OCI-LY3 (cell line): ENCODE data around the gene KLHL6.

ENCODE experiments used
- EZH2phosphoT487 ChIP-seq: fragments of 200-600 bp; shearing (Covaris generic); IDR thresholded peaks from 2 replicates; pipeline ENCODE4 v1.6.1; 2018; ENCODE audit warnings: antibody characterized with exemption, mixed run types, low read depth
- TF ChIP-seq, protein P1 (sequence below): fragments of 200-600, 300-600 bp; sonication (generic); IDR thresholded peaks from 2 replicates; pipeline ENCODE4 v1.5.1; 2014; ENCODE audit warnings: antibody characterized with exemption, low read length, low read depth

DNA sequence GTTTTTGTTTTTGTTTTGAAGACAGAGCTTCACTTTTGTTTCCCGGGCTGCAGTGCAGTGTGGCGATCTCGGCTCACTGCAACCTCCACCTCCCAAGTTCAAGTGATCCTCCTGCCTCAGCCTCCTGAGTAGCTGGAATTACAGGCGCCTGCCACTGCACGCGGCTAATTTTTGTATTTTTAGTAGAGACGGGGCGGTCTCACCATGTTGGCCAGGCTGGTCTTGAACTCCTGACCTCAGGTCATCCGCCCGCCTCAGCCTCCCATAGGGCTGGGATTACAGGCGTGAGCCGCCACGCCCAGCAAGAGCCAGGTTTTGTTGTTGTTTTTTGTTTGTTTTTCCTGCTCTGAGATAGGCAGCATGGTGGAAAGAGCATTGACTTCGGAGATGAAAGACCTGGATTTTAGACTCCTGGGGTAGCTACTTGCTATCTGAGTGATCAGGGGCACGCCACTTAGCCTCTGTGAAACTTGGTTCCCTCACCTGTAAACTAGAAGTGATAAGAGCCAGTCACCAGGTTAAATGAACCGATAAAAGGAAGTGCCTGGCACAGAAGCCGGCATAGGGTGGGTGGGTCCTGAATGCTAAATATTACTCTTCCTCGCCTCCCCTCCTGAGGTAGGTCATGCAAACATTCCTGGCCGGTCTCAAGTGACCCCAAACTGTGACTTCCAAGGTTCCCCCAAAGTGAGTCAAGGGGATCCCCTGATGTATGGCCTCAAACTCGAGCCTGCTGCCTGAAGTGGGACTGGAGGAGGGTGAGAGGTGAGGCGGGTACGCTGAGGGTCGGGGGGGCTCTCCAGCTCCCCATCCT, 64.2 kb downstream of the KLHL6 start:
- TF ChIP-seq, protein P1, sequence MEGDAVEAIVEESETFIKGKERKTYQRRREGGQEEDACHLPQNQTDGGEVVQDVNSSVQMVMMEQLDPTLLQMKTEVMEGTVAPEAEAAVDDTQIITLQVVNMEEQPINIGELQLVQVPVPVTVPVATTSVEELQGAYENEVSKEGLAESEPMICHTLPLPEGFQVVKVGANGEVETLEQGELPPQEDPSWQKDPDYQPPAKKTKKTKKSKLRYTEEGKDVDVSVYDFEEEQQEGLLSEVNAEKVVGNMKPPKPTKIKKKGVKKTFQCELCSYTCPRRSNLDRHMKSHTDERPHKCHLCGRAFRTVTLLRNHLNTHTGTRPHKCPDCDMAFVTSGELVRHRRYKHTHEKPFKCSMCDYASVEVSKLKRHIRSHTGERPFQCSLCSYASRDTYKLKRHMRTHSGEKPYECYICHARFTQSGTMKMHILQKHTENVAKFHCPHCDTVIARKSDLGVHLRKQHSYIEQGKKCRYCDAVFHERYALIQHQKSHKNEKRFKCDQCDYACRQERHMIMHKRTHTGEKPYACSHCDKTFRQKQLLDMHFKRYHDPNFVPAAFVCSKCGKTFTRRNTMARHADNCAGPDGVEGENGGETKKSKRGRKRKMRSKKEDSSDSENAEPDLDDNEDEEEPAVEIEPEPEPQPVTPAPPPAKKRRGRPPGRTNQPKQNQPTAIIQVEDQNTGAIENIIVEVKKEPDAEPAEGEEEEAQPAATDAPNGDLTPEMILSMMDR = no peak
- no peak for TF ChIP-seq EZH2phosphoT487
